H1 (cell line): ENCODE data around the gene KSR2. TPM values are rescaled to one million over a fixed set of nuclear protein-coding genes. Genes with fewer than 3 reads are reported as not detected.

Experiments used
- BRCA1 ChIP-seq: IDR thresholded peaks from 2 replicates; pipeline ENCODE4 v1.6.1; 2012; ENCODE audit warnings: low read depth, low read length, improper control_type of control experiment
- SAP30 ChIP-seq: fragments of 300-600 bp; sonication (generic); IDR thresholded peaks from 2 replicates; pipeline ENCODE4 v1.7.1; 2012; ENCODE audit warnings: low read length, moderate library complexity, mild to moderate bottlenecking, inconsistent platforms; ENCODE audit not compliant: insufficient read depth, insufficient replicate concordance
- polyA plus RNA-seq, 7 experiments: library from polyadenylated mRNA; depleted of rRNA in 3 of 7; stranded (reverse) in 5 of 7; unstranded in 2 of 7; fragments of >200 nt in 5 of 7; fragments of 200-250 nt in 2 of 7; gene quantifications; 1 replicate in 5 of 7; 2 replicates in 1 of 7; 4 replicates in 1 of 7; pipeline versions ENCODE4 v1.2.1 to v1.2.3, GENCODE V29; 2011 to 2013; ENCODE audit warnings: missing spikeins in 2 of 7, mixed read lengths in 2 of 7
- total RNA-seq: library from RNA; stranded (reverse); fragmentation: NEBNext Ultra II Directional; extraction: Animal tissue kit (Norgen Biotek cat#: 25700); gene quantifications from 2 replicates; pipeline ENCODE4 v1.2.1, GENCODE V29; 2021

Gene KSR2
- total and polyA plus RNA-seq, 2 of the 8 experiments (the other 6 are each of a cell fraction or from before 2014, with no cell fraction given) = 0.74 to 2.2 TPM

- TF ChIP-seq BRCA1 = no peak
- no peak for TF ChIP-seq SAP30
Observed at GRCh38 chr12:117421068-117421752, 547.6 kb downstream of the KSR2 start (continued).
